GM18498 (cell line): Measurements from ENCODE around the gene TMTC1.
A peak's percentile ranks its signal among the peaks of the same experiment; 100 is the strongest.

ENCODE experiments used
- ATAC-seq: cut with Tn5 transposase; IDR thresholded peaks from one replicate; pipeline ENCODE4 v1.9.1; 2021; ENCODE audit warnings: mild to moderate bottlenecking, moderate library complexity; ENCODE audit not compliant: unreplicated experiment

The TMTC1 gene

DNA sequence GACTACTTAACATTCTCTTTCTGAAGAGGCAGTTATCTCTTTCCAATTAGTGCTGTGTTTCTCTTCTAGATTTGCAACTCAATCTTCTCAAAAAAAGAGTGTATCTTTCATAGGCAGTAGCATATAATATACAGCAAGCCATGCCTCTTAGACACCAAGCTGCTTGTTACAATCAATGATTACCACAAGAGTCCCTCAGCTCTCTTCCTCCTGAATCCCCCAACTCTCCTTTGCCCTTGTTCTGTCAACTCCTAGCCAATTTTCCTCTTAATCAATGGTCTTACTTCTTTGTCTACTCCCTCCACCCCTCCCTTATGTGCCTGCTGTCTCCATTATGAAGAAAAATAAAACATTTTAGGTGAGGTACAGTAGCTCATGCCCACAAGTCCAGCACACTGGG, 2.6 kb downstream of the TMTC1 start:
- no peak for ATAC-seq

DNA sequence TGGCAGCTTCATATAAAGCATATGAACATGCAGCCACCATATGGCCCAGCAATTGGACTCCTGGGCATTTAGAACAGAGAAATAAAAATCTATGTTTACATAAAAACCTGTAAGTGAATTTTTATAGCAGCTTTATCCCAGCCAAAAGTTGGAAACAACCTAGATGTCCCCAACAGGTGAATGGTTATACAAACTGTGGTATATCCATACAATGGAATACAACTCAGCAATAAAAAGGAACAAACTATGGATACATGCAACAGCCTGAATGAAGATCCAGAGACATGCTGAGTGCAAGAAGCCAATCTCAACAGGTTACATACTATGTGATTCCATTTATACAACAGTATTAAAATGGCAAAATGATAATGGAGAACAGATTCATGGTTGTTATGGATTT, 3.7 kb downstream of the TMTC1 start:
- no peak for ATAC-seq

DNA sequence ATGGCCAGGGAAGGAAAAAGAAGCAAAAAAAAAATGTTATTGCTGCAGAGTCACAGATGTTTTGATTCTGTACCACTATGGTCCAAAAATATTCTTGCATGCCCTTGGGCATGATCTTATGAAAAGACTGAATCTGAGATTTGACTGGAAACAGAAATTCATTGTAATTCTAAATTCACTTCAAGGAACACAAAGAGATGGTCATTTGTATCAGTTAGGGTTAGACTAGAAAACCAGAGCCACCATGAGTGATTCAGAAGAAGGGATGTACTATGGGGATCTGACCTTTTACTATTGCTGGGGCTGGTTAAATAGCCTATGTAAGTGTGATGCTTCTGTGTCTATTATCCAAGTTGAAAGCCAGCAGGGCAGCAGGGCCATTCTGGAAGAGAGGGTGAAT, 5.2 kb downstream of the TMTC1 start:
- no peak for ATAC-seq

DNA sequence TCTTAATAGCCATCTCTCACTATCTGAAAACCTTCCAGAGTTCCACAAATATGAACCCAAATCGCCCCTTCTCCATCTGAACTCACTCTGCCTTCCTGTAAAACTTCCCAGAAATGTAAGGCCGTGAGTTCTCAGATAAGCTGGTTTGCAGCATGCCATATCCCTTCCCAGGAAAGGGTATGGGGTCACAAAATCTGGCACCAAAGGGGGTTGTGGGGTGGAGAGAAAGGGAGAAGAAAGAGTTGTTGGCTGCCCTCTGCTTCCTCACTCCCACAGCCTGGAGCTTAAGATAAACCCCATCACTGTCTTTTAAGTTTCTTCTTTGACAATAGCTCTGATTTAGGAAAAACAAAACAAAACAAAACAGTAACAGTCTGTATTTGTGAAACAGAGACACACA, 10.7 kb downstream of the TMTC1 start:
- no peak for ATAC-seq

DNA sequence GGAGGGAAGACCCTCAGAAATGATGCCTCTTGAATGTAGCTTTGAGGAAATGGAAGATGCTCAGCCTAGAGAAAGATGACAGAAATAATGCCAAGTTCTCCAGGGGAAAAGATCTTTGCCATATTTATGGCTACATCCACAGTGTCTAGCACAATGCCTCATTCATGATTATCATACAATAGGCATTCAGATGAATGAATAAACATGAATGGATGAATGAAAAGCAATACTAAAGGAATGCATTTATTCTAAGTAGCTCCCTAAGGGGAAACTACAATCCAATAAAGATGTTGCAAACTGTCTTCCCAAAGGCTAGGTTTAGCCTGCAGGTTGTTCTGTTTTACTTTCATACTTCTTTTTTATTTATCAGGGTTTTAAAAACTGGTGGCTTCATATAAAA, 12.0 kb downstream of the TMTC1 start:
- ATAC-seq = no peak

DNA sequence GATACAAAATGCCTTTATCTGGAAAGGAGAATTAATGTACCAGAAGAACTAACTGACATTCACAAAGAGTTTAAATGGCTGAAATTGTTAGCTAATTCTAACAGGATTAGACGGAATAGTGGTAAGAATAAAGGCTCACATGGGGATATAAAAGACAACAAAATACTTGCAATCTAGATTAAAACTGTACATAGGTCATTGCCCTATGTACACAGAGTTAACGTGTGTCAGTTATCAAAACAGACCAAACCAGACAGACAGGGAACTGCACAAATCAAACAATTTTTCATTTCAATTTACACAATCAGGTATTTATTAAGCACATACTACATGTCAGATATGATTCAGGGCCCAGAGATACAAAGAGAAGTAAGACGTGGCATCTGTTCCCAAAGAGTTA, 12.6 kb downstream of the TMTC1 start:
- ATAC-seq = no peak

DNA sequence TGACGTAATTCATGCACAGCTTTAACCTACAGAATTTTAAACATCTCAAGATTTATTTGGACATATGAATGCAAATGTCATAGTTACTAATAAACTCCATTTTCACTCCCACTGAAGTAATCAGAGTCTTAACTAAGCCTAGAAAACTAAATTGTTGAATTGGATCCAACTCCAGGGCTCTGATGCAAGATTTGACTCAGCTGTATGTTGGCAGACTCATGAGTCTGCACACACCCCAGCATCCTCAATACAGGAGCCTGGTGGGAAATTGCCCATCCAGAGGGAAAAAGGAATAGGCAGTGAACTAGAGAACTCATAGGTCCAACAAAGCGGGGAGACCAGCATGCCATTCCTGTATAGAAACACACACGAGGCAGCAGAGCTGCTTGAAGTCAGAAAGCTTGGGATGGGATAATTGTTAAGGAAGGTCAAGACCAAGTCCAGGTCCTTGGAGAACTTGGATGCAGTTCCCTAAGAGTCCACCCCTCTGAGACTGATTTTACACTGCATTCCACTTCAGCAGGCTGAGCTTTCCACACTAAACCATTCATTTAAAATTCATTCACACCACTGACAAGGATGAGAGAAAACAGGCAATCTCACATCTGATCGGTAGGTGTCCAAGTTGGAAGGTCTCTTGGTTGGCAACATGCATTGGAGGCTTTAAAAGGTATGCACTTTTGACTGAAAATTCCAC, 14.4 kb downstream of the TMTC1 start:
- ATAC-seq = no peak

DNA sequence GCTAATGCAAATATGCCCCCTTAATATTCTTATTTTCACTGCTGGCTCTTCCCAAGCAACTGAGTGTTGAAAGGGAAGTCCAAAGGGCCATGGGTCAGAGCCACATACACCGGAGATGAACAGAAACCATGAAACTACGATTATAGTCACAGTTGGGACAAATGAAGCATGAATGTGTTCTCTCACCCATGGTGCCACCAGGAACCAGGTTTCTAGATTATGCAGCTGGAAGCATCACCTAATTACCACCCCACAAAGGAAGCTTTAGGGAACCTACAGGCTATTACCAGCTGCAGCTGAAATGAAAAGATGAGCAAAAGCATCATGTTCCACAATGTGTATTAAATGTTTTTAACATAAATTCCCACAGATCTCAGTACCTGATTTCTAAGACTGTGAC, 15.4 kb downstream of the TMTC1 start:
- ATAC-seq = no peak

DNA sequence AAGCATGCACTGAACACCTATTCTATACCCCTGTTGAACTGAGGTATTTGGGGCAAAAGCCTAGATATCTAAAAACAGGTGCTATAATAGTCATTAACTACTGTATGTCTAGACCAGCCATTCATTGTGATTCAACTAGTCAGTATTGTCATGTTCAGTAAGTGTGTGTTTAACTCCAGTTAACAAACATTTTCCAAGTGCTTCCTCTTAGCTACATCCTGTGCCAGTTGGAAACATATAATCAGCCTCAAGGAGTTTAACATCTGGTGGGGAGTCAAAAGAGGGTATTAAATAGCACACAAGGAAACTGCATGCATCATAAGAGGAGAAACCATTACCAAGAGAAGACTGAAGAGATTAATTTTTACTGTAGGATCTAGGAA, 20.4 kb downstream of the TMTC1 start:
- no peak for ATAC-seq

DNA sequence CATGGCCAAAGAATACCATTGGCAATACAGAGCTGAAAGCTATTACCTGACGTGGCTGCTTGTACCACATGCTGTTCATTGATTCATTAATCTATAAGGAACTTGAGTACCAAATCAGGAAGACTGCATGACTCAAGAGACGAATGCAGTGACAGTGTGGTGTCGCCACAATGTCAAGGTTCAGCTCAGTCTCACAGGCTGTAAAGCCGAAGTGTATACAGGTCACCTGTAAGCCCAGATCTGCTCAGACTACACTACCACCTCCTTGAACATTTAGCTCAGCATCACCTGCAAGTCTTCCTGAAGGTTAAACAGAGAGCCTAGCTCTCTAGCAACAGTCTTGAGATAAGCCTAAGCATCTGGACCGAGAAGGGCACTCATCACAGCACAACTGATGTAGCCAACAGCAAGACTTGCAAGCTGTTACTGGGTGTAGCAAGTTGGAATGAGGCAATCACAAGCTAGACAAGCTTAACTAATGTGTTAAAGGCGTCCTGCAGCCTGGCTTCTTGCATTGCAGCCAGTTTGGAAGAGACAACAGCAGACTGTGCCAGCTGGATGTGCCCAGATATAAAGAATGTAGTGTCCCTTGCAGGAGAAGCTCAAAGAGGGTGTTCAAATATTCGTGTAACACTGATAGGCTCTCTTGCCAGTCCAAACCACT, 21.0 kb downstream of the TMTC1 start:
- ATAC-seq = no peak

DNA sequence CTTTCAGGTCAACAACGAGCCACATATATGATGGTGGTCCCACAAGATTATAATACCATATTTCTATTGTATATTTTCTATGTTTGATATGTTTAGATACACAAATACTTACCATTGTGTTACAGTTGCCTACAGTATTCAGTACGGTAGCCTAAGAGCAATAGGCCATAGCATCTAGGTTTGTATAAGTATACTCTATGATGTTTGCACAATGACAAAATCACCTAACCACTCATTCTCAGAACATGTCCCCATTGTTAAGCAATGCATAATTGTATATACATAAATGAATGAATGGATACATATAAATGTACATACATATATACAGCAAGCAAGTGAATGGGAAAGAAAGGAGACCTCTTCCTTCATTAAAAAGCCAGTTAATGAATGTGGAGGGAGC, 23.8 kb downstream of the TMTC1 start:
- ATAC-seq = no peak

DNA sequence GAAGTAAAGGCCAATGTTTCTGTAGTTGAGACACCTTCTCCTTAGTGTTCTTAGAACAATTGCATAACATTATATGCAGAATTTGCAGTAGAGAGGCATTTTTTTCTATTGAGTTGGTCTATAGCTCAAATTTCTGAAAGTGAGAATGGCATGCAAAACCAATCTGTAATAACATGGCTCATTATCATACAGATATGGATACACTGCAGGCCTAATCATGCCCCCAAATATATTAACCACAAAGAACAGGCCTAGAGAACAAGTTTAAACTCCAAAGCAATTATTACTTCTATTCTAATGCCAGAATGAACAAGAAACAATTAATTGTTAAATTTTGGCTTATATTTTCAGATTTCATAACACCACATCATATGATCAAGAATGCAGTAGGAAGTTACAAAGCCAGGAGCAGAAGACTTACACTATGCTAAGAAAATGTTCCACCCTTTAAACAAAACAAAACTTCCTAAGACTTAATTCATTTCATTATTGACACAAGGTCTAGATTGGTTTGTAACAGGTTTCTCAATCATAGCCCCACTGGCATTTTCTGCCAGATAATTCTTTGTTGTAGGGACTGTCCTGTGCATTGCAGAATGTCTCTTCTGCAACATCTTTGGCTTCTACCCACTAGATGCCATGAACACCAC, 26.9 kb downstream of the TMTC1 start:
- no peak for ATAC-seq

DNA sequence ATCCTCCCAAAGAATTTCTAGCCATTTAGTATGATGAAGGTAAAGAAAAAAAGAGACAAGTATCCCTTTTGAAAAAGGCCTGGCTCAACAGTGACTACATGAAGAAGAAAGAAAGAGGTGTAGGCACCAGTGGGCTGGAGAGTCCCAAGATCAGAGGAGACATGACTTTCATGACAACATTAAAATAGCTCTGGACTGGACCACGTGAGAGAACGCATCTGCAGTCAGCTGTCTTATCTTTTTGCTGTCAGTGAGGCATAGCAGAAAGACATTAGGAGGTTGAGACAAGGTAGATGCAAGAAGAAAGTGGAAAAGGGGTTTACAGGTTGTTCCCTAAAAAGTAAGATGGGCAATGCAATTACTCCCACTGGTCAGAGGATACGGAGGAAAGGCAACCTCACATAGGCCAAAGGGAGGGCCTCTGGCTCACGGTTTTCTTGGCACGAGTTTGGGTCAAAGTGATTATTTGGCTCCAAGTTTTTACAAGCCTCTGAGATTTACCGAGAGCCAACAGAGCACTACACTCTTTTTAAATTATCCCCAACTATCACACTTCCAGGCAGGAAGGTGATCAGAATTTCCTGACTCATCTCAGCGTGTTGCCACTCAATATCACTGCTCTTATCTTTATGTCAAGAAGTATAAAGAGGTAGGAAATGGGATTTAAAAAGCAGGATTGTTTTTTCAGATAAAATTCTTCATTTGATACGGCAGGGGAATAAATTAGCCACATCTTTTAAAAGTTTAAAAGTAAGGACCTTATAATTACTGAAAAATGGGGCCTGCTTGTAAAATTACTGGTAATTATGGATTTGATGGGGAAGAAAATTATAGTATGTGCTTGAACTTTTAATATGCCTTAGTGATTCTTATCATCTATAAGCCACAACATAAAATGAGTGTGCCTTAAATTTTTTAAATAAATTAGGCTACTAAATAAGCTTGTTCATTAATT, 29.2 kb downstream of the TMTC1 start:
- ATAC-seq = no peak

DNA sequence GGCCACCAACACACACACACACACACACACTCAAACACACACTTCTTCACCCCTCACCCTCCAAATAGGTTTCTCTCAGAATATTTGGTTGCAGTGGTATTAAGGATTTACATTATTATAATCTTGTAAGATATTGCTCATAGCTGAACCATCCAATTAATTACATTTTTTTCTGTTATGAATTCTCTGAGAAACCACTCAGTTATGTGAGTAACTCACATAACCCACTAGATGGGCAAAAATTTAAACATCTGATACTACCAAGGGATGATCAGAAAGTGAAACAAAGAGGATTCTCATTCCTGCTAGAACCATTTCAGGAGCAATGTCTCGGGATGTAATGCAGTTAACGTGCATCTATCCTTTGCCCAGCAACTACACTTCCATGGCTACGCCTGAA, 31.6 kb downstream of the TMTC1 start:
- no peak for ATAC-seq

DNA sequence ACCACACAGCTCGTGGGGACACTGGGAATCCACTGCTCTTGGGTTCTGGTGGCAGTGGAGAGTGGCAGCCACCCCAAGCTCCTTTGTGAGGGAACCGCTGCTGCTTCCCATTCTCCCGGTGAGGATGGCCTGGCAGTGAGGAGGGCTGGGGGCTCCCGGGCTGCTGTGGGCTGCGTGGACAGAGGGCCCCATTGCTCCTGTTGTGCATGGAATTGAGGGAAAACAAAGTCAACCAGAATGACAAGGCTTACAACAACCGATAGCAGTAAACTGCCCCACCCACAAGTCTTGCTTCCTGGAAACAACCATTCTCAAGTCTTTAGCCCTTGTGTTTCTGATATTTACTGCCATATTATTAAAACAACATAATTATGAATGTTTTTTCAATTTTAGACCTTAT, 32.1 kb downstream of the TMTC1 start:
- no peak for ATAC-seq

DNA sequence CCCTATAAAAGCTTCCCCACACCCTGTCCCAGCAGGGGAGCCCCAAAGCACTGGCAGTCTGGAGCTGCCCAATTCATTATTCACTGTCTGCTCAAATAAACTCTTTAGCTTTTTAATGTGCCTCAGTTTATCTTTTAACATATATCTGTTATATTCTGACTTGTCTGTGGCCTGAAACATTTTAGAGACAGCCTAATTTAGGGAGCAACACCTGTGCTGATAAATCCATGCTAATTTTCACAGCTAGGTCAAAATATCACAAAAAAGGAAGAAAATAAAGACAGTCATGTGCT, 32.9 kb downstream of the TMTC1 start:
- ATAC-seq = no peak

DNA sequence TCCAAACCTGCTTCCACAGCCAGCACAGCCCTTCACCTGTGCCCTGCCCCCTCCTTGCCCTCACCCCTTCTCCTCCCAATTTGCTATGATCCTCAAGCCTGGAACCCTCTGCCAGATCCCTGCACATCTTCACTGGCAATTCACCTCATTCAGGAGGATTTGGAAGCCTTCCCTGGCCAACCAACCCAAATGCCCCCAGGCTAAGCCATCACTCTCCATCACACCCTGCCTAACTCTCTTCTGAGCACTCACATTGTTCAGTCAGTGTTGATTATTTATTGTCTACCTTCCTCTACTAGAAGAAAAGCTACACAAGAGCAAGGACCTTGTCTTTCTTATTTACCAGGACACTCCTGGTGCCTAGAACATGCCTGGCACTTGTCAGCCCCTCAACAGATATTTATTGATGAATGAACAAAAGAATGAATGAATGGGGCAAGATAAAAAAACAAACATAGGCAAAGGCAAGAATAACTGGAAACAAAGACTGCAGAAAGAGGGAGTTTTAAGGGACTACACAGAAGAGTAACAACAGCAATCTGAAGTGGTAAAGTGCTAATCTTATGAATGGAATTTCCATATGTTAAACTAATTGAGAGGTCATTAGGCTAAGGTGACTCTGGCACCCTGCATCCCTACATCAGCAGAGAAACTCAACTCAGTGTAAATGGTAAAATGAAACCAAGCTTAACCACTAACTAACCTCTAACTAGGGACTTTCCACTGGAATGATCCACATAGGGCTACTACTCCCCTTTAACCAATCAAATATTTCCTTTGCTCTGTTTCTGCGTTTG, 33.4 kb downstream of the TMTC1 start:
- peak; percentile 80 for ATAC-seq

DNA sequence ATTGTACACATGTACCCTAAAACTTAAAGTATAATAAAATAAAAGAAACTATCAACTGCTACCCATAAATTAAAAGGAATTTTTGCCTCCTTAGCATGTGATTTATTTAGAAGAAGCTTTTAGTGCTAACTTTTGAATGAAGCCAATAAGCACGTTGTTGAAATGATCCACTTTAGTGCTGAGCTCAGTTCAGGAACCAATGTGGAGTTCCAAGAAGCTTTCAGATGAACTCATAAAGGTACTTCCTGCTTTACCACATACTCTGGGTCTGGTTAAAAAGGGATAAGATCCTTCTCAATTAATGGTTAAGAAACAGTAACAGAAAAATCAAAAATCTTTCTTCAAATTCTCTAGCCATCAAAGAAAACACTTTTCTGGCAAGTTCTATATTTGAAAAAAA, 39.4 kb downstream of the TMTC1 start:
- no peak for ATAC-seq

DNA sequence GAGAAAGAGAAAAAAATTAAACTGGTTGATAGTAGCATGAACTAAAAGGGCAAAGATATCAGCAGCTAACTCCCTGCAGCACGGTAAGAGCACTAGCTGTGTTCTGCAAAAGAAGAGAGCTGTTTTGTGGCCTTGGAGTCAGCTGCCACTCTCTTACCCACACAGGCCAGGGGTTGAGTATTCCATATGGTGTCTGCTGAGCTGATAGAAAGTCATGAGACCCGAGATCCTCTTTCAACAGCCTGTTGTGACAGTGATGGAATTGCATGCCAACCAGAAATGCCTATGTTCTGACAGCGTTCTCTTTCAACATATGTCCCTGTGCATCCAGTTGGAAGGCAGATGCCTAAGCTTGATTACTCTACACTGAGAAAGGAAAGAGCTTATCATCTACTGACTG, 39.9 kb downstream of the TMTC1 start:
- no peak for ATAC-seq

DNA sequence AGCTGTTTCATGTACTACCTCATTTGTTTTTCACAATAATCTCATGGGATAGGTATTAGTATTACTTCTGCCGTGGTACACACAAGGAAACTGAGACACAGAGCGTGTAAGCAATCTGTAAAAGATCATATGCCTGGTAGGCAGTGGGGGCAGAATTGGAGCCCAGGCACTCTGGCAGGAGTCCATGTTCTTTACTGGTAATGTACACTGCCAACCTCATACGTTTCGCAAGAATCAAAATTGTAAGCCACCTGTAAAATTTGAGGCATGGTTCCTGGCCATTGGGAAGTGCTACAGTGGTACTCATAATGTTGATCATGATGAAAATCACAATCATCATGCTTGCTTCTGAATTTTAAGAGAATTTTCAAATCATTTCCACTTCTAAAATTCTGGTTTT, 40.7 kb downstream of the TMTC1 start:
- ATAC-seq = no peak

DNA sequence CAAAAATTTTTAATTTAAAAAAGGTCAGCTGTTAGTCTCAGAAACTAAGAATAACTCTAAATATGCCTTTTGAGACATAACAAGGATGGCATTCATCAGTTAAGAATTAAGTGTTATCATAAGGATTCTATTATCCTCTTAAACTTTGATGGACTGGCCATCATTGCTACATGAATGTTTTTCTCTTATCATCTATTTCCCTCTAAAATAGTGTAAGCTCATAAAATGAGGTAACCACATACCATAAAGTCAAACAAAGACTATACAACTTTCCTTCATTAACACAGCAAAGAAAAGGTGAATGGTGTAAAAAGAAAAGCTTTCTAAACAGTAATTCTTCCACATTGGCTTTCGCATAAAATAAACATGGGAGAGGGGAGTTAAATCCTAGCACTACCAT, 41.1 kb downstream of the TMTC1 start:
- no peak for ATAC-seq
